HG02571 (cell line): ENCODE results near the gene BDH1.
"Not testable (repeated sequence)": the region's sequence is repeated elsewhere in the genome, so short reads cannot be mapped to it uniquely, and the experiment has no call there.

Source experiments
- ATAC-seq: cut with Tn5 transposase; IDR thresholded peaks from one replicate; pipeline ENCODE4 v1.9.1; 2021; ENCODE audit warnings: mild to moderate bottlenecking, moderate library complexity; ENCODE audit not compliant: unreplicated experiment

Gene BDH1

GRCh38 chr3:197490098-197491058, 65.4 kb downstream of the BDH1 start:
- ATAC-seq: no peak

GRCh38 chr3:197487911-197488391, 67.8 kb downstream of the BDH1 start:
- no peak for ATAC-seq

DNA sequence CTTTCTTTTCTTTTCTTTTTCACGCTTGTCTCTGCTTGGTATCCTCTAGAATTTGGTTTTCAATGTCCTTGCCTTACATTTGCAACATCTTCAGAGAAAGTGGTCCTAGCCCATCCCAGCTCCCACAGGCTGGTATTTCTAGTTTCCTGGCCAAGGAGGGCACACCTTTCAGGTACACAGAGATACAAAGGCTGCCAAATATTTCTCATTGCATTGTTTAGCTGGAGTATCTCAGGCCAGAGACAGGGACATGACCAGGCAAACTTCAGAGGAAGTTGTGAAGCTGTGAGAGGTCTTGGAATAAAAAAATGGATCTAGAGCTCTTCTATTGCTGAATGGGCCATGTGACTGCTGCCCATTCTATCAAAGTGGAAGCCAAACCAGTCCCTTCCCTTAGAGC, 68.9 kb downstream of the BDH1 start:
- no peak for ATAC-seq

DNA sequence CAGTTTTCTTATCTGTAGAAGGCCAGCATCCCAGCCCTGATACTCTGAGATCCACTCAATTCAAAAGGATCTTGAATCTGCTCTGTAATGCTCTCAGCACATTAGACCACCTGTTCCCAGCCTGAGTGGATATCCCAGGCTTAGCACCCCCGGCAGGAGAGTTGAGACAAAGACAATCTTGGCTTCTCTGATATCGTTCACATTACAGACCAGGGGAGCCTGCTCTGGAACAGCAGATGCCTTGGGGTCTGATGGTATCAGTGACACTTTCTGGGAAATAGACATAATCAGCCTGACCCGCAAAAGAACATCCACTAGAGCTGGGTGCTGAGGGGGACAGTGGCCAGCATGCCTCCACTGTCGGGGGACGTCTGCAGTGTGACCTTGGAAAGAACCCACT, 70.6 kb downstream of the BDH1 start:
- ATAC-seq: no peak

DNA sequence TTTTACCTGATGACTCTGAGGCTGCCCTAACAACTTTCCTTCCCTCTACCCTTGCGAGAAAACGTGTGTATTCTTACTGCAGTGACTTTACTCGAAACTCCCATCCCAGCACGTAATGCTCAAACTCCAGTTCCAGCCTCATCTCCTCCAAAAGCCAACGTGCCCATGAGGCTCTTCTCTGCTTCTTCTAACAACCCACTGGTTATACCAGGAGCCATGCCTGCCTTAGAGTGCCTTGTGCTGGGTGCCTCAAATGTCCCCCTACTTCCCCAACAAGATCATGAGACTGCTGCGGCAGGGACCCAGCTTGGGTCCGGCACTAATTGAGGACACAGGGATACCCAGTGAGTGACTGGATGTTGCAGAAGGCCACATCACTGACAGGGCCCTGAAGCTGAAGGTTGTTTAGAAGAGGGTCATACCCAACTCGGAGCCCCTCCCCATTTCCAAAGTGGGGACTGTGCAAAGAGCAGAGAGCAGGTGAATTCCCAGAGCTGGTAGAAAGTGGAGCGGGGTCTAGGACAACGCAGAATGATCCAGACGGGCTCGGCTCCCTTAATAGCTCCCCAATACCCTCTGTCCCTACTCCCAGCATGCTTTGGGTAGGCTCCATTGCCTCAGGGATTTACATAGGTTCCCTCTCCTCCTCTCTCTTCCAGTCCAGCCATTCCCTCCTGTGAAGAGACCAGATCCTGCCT, 71.4 kb downstream of the BDH1 start:
- ATAC-seq: no peak

GRCh38 chr3:197482001-197482400, 73.8 kb downstream of the BDH1 start:
- ATAC-seq: no peak

GRCh38 chr3:197480320-197480719, 75.4 kb downstream of the BDH1 start:
- ATAC-seq: no peak

DNA sequence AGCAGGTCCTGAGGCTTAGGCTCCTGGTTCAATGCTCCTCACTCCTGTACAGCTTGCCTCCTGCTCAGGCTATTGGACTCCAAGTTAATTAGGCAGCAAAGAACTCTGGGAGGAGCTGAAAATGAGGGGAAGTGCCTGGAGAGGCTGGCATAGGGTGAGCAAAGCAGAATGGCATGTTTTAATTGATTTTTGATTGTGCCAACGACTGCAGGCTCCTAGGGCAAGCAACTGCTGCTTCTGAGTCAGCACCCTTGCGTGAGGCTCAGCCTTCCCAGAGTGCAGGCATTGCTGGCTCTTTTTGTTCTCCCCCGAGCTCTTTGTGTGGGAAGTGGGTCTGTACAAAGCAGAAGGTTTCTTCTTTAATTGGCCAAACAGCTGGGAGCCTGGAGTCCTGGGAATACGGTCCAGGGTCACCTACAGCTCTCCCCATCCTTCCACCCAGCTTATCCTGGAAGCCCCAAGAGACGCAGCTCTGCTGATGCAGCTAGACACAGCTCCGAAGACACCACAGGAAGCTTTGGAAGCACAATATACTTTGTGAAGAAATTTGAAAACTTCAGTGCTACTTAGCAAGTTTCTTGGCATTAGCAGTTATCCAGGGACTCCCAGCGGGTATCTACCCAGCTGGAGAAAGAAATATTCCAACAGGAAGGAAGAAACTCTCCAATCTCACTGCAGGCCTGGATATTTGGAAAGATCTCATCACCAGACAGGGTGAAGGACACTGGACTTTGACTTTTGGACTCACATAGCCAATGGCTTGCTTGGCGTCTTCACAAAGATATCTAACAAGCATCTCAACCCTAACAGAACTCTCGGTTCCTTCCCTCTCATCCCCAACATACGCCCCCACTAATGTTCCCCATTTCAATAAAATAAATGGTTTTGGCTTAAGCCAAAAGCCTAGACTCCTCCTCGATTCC, 76.8 kb downstream of the BDH1 start:
- no peak for ATAC-seq

- ATAC-seq: not testable (repeated sequence)
These were observed 78.0 kb downstream of the BDH1 start for GRCh38 chr3:197477816-197478215.

- no peak for ATAC-seq
These were observed 79.7 kb downstream of the BDH1 start for GRCh38 chr3:197475997-197476525.

DNA sequence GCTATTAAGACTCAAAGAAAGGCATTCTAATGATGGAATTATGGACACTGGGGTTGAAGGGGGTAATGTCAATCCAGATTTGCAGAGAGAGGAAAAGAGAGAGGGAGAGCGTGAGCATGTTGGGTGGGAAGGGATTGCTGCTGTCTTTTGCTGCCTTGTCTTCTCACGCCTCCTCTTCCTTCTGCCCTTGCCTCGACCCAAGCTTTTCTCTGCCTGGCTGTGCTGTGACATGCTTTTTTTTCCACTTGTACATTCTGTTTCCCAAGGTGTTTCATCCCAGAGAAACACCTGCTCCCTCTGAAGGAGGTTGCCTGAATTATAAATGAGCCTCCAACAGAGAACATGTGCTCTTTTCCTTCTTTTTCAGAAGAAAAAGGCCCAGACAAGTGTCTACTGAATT, 80.3 kb downstream of the BDH1 start:
- no peak for ATAC-seq

DNA sequence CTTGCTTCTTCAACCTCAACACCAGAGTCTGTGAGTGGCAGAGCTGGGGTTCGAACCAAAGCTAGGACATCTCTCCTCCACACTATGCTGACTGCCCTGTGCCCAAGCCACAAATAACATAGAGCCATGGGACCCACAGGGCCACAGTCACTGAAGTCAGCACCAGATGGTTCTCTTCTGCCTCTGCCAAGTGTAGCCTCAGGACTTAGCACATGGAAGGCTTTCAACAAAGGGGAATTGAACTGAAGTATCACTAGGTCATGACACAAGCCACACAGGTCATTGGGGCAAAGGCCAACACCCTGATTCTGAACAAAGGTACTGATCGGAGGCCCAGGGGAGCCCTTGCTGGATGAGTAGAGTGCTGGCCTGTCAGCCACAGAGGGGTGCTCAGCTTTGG, 83.6 kb downstream of the BDH1 start:
- no peak for ATAC-seq

DNA sequence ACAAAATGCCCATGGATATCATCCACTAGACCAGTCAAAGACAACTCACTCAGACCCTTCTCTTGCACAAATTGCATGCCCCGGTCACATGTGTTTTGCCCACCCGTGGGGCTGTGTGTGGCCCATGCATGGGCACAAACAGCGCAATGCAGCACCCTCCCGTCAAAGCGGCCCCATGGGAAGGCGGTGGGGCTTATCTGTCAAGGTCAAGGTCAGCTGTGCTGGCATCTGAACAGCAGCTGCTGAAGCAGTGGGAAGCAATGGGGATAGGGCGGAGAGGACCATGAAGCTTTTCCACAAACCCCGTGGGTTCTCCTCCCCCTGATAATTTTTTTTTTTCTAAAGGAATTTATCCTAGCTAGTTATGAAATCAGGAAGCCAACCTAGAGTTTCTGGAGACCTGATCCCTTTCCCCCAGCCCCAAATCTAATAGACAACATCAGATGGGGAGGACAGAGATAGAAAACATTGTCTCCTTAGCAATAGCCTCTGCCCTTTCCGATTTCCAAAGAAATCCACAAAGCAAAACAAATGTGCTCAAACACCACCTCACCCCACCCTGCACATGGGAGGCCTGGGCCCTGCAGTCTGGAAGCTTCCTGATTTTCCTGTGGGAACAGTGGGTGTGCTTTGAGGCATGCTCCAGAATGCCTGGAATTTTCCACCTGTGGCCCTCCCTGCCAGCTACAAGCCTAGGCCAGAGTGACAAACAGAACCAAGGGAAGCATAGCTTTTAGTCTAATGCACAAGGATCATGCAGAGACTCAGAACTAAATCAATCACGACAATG, 84.4 kb downstream of the BDH1 start:
- no peak for ATAC-seq

DNA sequence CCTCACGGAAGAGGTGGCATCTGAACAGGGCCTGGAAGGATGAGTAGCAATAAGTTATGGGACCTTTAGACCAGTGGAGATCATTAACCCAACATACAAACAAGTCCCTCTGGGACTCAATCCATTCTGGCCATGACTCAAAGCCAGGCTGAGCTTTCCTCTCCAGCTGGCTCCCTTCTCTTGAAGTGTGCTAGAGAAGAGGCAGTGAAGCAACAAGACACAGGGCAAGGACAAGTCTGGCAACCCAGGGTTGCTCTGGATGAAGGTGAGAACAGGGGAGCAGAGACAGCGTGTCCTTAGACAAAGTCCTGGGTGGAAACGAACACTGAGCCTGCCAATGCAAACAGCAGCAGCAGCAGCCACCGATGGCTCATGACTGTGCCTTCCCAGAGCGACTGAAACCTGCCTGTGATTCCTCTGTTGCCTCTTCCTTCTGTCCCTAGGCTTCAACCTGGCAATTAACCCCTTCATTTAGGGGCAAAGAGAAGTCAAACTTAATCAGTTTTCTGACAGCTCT, 86.8 kb downstream of the BDH1 start:
- no peak for ATAC-seq

DNA sequence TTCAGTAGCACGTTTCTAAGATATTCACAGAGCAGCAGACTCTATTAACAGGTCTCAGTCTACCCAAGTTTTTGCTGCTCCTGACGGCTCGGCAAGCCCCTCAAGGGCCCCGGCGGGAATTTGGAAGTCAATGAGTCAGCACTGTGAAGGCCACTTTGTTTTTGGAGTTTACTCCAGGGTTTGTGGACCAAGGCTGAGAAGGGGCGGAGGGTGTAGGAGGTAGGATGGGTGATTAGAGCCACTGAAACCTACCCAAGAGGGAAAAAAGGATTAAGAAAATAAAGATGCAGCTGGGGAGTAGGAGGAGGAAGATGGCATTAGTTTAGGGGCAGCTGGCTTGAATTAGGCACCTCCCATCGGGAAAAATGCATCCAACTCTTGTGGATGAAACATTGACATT, 87.6 kb downstream of the BDH1 start:
- no peak for ATAC-seq

DNA sequence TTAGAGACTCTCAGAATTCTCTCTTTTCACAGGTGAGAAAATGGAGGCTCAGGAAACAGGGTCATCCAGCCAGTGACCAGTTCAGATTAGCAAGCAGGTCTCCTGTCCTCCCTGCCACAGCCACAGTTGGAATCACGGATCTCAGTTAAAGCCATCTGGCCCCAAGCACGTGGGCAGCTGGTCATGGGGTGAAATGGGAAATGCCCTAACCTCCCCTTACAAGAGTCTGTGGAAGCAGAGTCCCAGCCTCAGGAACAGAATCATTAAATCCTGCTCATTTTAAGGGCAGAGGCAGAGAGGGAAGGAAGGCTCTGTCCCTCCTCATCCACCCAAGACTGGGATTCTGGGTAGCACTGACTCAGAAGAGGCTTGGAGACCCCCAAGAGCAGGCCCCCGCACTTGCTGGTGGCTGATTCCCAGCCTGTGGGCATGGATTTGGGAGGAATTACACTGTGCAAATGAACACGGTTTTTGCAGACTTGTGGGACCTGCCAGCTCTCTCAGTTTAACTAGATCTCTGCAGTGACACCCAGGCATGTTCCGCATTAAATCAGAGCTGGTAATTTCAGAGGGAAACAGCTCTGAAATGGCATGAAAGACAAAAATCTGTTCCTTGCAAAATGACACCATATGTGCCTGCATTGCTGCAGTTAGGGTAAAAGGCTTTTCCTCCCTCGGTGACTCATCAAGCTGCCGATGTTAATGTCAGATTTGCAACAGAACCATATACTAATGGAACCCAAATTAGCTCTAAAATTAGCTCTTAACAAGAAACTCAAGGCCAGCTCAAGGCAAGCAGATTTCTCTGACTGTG, 89.0 kb downstream of the BDH1 start:
- no peak for ATAC-seq

DNA sequence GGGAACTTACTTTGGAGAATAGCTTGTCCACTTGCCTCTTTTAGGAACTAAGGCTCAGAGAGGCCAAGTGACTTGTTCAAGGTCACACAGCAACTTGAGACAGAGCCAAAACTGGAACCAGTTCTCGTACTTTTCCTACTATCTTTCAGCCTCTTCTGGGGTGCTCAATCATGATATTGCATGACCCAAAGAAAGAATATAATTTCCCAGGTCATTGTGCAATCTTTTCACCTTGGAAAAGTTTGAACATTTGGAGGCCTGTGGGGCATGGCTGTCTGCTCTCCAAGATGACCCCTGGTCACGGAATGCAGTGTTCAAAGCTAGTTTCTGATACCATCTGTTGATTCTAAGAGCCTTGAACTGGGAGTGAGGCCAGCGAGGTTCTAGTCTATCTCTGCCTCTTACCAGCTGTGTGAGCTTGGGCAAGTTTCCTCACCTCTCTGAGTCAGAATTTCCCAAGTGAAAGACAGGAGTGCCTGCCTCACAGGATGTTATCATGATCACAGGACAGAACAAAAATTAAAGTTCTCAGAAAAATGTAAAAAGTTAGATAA, 89.7 kb downstream of the BDH1 start:
- ATAC-seq: no peak

DNA sequence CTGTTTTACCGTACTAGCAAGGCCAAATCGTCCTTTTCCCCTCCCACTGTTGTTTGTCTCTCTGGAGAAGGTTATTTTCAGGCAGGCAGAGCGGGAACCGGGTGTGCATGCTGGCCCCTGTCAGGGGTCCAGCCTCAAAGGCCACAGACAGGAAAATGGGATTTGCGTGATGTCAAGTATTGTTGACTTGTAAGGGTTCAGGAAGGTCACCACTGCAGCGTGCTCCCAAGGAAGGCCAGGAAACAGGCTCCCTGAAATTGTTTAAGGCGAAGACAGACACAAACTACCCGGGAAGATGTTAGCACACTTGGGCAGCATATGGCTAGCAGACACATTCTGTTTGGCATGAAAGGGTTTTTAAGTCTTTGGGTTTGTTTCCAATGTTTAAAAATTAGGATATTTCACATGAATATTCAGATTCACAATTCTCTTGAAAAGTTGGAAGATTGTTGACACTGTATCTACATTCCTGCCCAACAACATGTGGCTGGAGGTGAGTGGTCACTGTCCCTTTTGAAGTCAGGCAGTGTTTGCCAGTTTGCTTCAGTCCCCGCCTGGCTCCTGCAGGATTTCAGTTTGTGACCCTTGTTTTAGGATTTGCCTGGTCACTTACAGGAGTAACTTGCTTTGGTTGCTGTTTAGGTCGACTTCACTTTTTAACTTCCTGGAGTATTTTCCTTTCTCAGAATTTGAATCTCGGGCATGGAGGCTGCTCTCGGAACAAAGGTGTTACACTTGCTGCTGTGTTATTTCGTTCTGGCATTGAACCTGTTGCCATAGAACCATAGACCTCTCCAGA, 90.4 kb downstream of the BDH1 start:
- ATAC-seq: no peak
